ENCODE results near the gene FLT3. TPM values are rescaled to one million over a fixed set of nuclear protein-coding genes. Genes with fewer than 3 reads are reported as not detected.

FLT3 gene
- total and polyA plus RNA-seq, 9 of the 15 experiments (the other 6 are each of a cell fraction or from before 2014, with no cell fraction given), result not detected

DNA sequence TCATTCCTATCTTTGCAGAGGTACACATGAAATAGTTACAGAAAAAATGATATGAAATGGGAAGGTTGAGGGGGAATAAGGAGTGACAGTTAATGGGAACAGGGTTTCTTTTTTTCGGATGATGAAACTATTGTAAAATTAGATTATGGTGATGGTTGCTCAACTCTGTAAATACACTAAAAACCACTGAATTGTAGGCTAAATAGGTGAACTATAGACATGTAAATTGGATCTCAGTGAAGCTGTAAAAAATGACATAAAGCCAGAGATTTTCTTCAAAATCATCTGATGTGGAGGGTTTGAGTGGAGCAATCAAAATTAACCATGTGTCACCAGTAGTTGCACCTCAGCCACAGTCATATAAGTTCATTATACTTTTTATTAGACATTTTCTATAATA lies 6.6 kb upstream of the FLT3 start:
- FAIRE-seq (no peak), ATAC-seq (no peak)
- in situ Hi-C loops (cut with MboI), result no loop called here
- no peak for TF ChIP-seq JUNB (CRISPR knock-in tag; conservative IDR thresholded peaks at IDR 0.05)
- no peak for TF ChIP-seq BHLHE40 (IDR thresholded peaks at IDR 0.05; ENCODE audit: low read length)
- TF ChIP-seq, protein P1, sequence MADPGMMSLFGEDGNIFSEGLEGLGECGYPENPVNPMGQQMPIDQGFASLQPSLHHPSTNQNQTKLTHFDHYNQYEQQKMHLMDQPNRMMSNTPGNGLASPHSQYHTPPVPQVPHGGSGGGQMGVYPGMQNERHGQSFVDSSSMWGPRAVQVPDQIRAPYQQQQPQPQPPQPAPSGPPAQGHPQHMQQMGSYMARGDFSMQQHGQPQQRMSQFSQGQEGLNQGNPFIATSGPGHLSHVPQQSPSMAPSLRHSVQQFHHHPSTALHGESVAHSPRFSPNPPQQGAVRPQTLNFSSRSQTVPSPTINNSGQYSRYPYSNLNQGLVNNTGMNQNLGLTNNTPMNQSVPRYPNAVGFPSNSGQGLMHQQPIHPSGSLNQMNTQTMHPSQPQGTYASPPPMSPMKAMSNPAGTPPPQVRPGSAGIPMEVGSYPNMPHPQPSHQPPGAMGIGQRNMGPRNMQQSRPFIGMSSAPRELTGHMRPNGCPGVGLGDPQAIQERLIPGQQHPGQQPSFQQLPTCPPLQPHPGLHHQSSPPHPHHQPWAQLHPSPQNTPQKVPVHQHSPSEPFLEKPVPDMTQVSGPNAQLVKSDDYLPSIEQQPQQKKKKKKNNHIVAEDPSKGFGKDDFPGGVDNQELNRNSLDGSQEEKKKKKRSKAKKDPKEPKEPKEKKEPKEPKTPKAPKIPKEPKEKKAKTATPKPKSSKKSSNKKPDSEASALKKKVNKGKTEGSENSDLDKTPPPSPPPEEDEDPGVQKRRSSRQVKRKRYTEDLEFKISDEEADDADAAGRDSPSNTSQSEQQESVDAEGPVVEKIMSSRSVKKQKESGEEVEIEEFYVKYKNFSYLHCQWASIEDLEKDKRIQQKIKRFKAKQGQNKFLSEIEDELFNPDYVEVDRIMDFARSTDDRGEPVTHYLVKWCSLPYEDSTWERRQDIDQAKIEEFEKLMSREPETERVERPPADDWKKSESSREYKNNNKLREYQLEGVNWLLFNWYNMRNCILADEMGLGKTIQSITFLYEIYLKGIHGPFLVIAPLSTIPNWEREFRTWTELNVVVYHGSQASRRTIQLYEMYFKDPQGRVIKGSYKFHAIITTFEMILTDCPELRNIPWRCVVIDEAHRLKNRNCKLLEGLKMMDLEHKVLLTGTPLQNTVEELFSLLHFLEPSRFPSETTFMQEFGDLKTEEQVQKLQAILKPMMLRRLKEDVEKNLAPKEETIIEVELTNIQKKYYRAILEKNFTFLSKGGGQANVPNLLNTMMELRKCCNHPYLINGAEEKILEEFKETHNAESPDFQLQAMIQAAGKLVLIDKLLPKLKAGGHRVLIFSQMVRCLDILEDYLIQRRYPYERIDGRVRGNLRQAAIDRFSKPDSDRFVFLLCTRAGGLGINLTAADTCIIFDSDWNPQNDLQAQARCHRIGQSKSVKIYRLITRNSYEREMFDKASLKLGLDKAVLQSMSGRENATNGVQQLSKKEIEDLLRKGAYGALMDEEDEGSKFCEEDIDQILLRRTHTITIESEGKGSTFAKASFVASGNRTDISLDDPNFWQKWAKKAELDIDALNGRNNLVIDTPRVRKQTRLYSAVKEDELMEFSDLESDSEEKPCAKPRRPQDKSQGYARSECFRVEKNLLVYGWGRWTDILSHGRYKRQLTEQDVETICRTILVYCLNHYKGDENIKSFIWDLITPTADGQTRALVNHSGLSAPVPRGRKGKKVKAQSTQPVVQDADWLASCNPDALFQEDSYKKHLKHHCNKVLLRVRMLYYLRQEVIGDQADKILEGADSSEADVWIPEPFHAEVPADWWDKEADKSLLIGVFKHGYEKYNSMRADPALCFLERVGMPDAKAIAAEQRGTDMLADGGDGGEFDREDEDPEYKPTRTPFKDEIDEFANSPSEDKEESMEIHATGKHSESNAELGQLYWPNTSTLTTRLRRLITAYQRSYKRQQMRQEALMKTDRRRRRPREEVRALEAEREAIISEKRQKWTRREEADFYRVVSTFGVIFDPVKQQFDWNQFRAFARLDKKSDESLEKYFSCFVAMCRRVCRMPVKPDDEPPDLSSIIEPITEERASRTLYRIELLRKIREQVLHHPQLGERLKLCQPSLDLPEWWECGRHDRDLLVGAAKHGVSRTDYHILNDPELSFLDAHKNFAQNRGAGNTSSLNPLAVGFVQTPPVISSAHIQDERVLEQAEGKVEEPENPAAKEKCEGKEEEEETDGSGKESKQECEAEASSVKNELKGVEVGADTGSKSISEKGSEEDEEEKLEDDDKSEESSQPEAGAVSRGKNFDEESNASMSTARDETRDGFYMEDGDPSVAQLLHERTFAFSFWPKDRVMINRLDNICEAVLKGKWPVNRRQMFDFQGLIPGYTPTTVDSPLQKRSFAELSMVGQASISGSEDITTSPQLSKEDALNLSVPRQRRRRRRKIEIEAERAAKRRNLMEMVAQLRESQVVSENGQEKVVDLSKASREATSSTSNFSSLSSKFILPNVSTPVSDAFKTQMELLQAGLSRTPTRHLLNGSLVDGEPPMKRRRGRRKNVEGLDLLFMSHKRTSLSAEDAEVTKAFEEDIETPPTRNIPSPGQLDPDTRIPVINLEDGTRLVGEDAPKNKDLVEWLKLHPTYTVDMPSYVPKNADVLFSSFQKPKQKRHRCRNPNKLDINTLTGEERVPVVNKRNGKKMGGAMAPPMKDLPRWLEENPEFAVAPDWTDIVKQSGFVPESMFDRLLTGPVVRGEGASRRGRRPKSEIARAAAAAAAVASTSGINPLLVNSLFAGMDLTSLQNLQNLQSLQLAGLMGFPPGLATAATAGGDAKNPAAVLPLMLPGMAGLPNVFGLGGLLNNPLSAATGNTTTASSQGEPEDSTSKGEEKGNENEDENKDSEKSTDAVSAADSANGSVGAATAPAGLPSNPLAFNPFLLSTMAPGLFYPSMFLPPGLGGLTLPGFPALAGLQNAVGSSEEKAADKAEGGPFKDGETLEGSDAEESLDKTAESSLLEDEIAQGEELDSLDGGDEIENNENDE (IDR thresholded peaks at IDR 0.05; ENCODE audit: low read depth, low read length), result no peak
- TF ChIP-seq, protein P2, sequence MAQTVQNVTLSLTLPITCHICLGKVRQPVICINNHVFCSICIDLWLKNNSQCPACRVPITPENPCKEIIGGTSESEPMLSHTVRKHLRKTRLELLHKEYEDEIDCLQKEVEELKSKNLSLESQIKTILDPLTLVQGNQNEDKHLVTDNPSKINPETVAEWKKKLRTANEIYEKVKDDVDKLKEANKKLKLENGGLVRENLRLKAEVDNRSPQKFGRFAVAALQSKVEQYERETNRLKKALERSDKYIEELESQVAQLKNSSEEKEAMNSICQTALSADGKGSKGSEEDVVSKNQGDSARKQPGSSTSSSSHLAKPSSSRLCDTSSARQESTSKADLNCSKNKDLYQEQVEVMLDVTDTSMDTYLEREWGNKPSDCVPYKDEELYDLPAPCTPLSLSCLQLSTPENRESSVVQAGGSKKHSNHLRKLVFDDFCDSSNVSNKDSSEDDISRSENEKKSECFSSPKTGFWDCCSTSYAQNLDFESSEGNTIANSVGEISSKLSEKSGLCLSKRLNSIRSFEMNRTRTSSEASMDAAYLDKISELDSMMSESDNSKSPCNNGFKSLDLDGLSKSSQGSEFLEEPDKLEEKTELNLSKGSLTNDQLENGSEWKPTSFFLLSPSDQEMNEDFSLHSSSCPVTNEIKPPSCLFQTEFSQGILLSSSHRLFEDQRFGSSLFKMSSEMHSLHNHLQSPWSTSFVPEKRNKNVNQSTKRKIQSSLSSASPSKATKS (CRISPR knock-in tag; IDR thresholded peaks at IDR 0.05), result no peak
- no peak for TF ChIP-seq TSC22D4 (tag; IDR thresholded peaks at IDR 0.05)
- TF ChIP-seq, protein P3, sequence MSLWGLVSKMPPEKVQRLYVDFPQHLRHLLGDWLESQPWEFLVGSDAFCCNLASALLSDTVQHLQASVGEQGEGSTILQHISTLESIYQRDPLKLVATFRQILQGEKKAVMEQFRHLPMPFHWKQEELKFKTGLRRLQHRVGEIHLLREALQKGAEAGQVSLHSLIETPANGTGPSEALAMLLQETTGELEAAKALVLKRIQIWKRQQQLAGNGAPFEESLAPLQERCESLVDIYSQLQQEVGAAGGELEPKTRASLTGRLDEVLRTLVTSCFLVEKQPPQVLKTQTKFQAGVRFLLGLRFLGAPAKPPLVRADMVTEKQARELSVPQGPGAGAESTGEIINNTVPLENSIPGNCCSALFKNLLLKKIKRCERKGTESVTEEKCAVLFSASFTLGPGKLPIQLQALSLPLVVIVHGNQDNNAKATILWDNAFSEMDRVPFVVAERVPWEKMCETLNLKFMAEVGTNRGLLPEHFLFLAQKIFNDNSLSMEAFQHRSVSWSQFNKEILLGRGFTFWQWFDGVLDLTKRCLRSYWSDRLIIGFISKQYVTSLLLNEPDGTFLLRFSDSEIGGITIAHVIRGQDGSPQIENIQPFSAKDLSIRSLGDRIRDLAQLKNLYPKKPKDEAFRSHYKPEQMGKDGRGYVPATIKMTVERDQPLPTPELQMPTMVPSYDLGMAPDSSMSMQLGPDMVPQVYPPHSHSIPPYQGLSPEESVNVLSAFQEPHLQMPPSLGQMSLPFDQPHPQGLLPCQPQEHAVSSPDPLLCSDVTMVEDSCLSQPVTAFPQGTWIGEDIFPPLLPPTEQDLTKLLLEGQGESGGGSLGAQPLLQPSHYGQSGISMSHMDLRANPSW (CRISPR knock-in tag; IDR thresholded peaks at IDR 0.05), result no peak

More for the DNA sequence above, 6.6 kb upstream of the FLT3 start:
- Histone ChIP-seq H3K36me3 (ENCODE audit: control insufficient read depth, insufficient read depth, low read length) (no peaks in the 10 kb centered on the region), H3K4me1 (replicated peaks in 1 of 2; ENCODE audit: control insufficient read depth in 2 of 2, insufficient read depth in 2 of 2, low read length in 2 of 2) (no peaks in the 10 kb centered on the region; a peak in 1 of 5 replicates), H3K27me3 (ENCODE audit: control insufficient read depth in 2 of 2, insufficient read depth in 2 of 2, low read length in 2 of 2) (peaks cover 5 to 10% of the 10 kb centered on the region in 2 experiments; a peak in 3 of 5 replicates), H3K4me2 (ENCODE audit: insufficient read depth, low read length) (no peak overlapping the region), H3K9ac (ENCODE audit: insufficient read depth in 1 of 2, low read depth in 2 of 2, low read length in 2 of 2) (no peak overlapping the region), H3K4me3 (no peak overlapping the region), H3K9me3 (replicated peaks; ENCODE audit: control insufficient read depth, insufficient read depth, low read depth, low read length) (no peaks in the 10 kb centered on the region), H3K27ac (ENCODE audit: extremely low read depth, low read depth, low read length) (no peak overlapping the region), H2AFZ (ENCODE audit: low read depth, low read length) (no peak overlapping the region), H3K79me2 (ENCODE audit: control insufficient read depth, insufficient read depth, low read length) (no peaks in the 10 kb centered on the region), H4K20me1 (replicated peaks; ENCODE audit: control insufficient read depth, insufficient read depth, low read length) (no peaks in the 10 kb centered on the region), H3K9me1 (ENCODE audit: control insufficient read depth, insufficient read depth, low read length) (no peaks in the 10 kb centered on the region)
- BruUV-seq (replicated peaks), result no TSS peak
- ChIA-PET CTCF (ENCODE audit: low intra/inter-chr PET ratio) (no interaction called here), POLR2A (interaction anchor here (1.3 kb wide), 1 partner anchor 30 kb away, joined by 4 read pairs; no protein-coding TSS in a partner anchor)
- 0% methylated on average over 1 of the region's 1 CpG for WGBS (ENCODE audit: insufficient coverage, low coverage, missing lambda C conversion rate)
- DNase-seq (ENCODE audit: extremely low read depth in 1 of 4, low spot score in 3 of 4), result no peak
- intact Hi-C loops (cut with micrococcal nuclease), result no loop called here

Data from K562 (cell line).